ENCODE measurements around the gene ADGRD1.

DNA sequence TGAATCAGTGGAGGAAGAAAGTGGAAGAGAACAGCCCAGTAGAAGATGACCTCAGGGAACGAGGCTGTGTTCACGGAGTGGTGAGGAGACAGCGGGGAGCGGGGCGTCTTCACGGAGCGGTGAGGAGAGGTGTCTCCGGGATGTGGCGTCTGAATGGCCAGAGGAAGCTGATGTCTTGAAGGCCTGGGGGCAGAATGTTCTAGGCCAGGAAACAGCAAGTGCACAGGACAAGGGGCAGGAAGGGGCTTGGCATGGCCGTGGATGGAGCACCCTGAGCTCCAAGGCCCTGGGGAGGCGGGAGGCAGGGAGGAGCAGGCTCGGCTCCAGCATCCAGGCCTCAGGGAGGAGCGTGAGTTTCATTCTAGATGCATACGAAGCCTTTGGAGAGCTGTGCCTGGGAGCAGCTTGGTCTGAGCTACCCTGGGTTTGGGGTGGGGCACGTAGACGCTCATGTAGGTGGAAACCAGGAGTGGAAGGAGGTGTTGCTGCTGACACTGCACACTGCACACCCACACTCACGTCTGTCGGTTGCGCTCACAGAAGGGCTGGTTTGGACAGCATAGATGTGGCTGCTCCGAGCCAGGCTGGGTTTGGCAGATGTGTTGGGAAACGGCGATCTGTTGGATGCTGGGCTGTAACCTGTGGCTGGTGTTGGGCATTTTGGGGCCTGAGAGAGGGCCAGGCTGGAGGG is 131.6 kb downstream of the ADGRD1 start:
- TF ChIP-seq, protein P1, sequence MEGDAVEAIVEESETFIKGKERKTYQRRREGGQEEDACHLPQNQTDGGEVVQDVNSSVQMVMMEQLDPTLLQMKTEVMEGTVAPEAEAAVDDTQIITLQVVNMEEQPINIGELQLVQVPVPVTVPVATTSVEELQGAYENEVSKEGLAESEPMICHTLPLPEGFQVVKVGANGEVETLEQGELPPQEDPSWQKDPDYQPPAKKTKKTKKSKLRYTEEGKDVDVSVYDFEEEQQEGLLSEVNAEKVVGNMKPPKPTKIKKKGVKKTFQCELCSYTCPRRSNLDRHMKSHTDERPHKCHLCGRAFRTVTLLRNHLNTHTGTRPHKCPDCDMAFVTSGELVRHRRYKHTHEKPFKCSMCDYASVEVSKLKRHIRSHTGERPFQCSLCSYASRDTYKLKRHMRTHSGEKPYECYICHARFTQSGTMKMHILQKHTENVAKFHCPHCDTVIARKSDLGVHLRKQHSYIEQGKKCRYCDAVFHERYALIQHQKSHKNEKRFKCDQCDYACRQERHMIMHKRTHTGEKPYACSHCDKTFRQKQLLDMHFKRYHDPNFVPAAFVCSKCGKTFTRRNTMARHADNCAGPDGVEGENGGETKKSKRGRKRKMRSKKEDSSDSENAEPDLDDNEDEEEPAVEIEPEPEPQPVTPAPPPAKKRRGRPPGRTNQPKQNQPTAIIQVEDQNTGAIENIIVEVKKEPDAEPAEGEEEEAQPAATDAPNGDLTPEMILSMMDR (IDR thresholded peaks at IDR 0.05): no peak
- no peak for TF ChIP-seq POLR2A (IDR thresholded peaks at IDR 0.05)

Data from vagina (tissue), 2 donors.